ENCODE measurements around the gene TRPM3.

TRPM3 gene

GRCh38 chr9:70564468-70565335 lies 556.7 kb downstream of the TRPM3 start:
- TF ChIP-seq MAX (IDR thresholded peaks at IDR 0.05; ENCODE audit: low read depth, low read length) (no peak), POLR2A (IDR thresholded peaks at IDR 0.05; ENCODE audit: extremely low read depth, insufficient read length) (no peak), CTCF (IDR thresholded peaks at IDR 0.05; ENCODE audit: low read depth, low read length) (no peak), MYC (IDR thresholded peaks at IDR 0.05; ENCODE audit: low read depth, low read length) (no peak)
- H3K4me3 ChIP-seq (ENCODE audit: low read depth, low read length), result no peak overlapping the region
- DNase-seq (ENCODE audit: low read depth), result no peak

- no peak for TF ChIP-seq CTCF (IDR thresholded peaks at IDR 0.05; ENCODE audit: low read depth, low read length)
- TF ChIP-seq POLR2A (IDR thresholded peaks at IDR 0.05; ENCODE audit: extremely low read depth, insufficient read length), result no peak
- peak; percentile 37; the same call in 1 of the 2 replicates for TF ChIP-seq MYC (IDR thresholded peaks at IDR 0.05; ENCODE audit: low read depth, low read length)
- 0 out of 2 replicates have a peak, but pooled peaks have one; percentile 18 for TF ChIP-seq MAX (IDR thresholded peaks at IDR 0.05; ENCODE audit: low read depth, low read length)
- peak overlapping the region; percentile 13 for H3K4me3 ChIP-seq (ENCODE audit: low read depth, low read length)
- DNase-seq (ENCODE audit: low read depth), result peak; percentile 76
These were observed 557.8 kb downstream of the TRPM3 start for GRCh38 chr9:70563431-70564204.

GRCh38 chr9:70563010-70563409 lies 558.4 kb downstream of the TRPM3 start:
- no peak overlapping the region for H3K4me3 ChIP-seq (ENCODE audit: low read depth, low read length)
- no peak for DNase-seq (ENCODE audit: low read depth)
- TF ChIP-seq CTCF (IDR thresholded peaks at IDR 0.05; ENCODE audit: low read depth, low read length) (no peak), POLR2A (IDR thresholded peaks at IDR 0.05; ENCODE audit: extremely low read depth, insufficient read length) (no peak), MYC (IDR thresholded peaks at IDR 0.05; ENCODE audit: low read depth, low read length) (no peak), MAX (IDR thresholded peaks at IDR 0.05; ENCODE audit: low read depth, low read length) (no peak)

- TF ChIP-seq CTCF (IDR thresholded peaks at IDR 0.05; ENCODE audit: low read depth, low read length), result no peak
- TF ChIP-seq MAX (IDR thresholded peaks at IDR 0.05; ENCODE audit: low read depth, low read length), result no peak
- no peak for TF ChIP-seq POLR2A (IDR thresholded peaks at IDR 0.05; ENCODE audit: extremely low read depth, insufficient read length)
- no peak for TF ChIP-seq MYC (IDR thresholded peaks at IDR 0.05; ENCODE audit: low read depth, low read length)
- no peak overlapping the region for H3K4me3 ChIP-seq (ENCODE audit: low read depth, low read length)
- no peak for DNase-seq (ENCODE audit: low read depth)
These were observed 559.5 kb downstream of the TRPM3 start for GRCh38 chr9:70561786-70562395.

- TF ChIP-seq POLR2A (IDR thresholded peaks at IDR 0.05; ENCODE audit: extremely low read depth, insufficient read length) (no peak), CTCF (IDR thresholded peaks at IDR 0.05; ENCODE audit: low read depth, low read length) (no peak), MAX (IDR thresholded peaks at IDR 0.05; ENCODE audit: low read depth, low read length) (no peak)
- no peak for DNase-seq (ENCODE audit: low read depth)
- no peak overlapping the region for H3K4me3 ChIP-seq (ENCODE audit: low read depth, low read length)
These were observed 560.3 kb downstream of the TRPM3 start for GRCh38 chr9:70561111-70561510.
